ENCODE results near the gene RDM1. TPM values are rescaled to one million over a fixed set of nuclear protein-coding genes. Genes with fewer than 3 reads are reported as not detected.

The RDM1 gene
- total RNA-seq, 4 donors from 2014 or later: not detected

DNA sequence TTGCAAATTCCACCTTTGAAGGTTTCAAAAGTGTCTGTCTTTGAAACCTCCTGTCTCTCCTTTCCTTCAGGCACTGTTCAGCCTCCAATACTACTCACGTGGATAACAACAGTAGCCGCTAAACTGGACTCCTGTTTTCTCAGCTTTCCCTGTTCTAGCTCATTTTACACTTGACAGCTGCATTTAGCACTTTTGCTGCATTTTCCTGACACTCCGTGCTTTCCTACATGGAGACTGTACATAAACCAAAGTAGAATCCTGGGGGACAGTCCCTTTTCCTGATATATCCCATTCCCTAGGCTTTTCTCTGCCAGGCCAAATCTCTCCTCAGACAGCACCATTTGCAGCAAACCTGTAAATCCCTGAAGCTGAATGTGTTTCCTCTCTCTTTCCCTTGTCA lies 54.0 kb downstream of the RDM1 start:
- H3K36me3 ChIP-seq: no peaks in the 10 kb centered on the region
- no peaks in the 10 kb centered on the region for H3K27me3 ChIP-seq
- no peak for DNase-seq (ENCODE audit: low spot score in 2 of 2)
- H3K4me1 ChIP-seq: no peaks in the 10 kb centered on the region
- no peak for TF ChIP-seq EP300 (IDR thresholded peaks at IDR 0.05)
- no peak for TF ChIP-seq CTCF (IDR thresholded peaks at IDR 0.05)
- TF ChIP-seq POLR2AphosphoS5 (IDR thresholded peaks at IDR 0.05): no peak
- no peaks in the 10 kb centered on the region for H3K9me3 ChIP-seq
- 72% methylated on average over 3 of the region's 3 CpGs for WGBS
- no peak overlapping the region for H3K27ac ChIP-seq
- no peak overlapping the region for H3K4me3 ChIP-seq

DNA sequence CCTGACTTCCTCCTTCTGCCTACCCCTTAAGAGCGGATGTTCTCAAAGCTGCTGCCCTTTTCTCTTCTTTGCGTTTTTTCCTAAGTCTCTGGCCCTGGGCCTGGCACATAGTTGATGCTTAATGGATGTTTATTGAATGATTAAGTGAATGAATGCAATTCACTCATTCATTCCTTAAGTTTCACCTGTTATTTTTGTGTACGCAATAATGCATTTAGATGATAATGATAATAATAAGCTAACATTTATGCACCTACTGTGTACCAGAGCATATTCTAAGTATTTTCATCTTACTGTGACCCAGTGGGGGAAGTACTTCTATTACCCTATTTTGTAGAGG lies 54.8 kb downstream of the RDM1 start:
- no peaks in the 10 kb centered on the region for H3K27me3 ChIP-seq
- H3K36me3 ChIP-seq: no peaks in the 10 kb centered on the region
- DNase-seq (ENCODE audit: low spot score in 2 of 2): no peak
- WGBS: 67% methylated on average over 3 of the region's 3 CpGs
- no peaks in the 10 kb centered on the region for H3K4me1 ChIP-seq
- no peaks in the 10 kb centered on the region for H3K9me3 ChIP-seq
- TF ChIP-seq POLR2AphosphoS5 (IDR thresholded peaks at IDR 0.05) (no peak), EP300 (IDR thresholded peaks at IDR 0.05) (no peak), POLR2A (IDR thresholded peaks at IDR 0.05) (no peak), CTCF (IDR thresholded peaks at IDR 0.05) (no peak)
- no peak overlapping the region for H3K27ac ChIP-seq
- H3K4me3 ChIP-seq: no peak overlapping the region

- no peak for TF ChIP-seq EP300 (IDR thresholded peaks at IDR 0.05)
- no peak for TF ChIP-seq CTCF (IDR thresholded peaks at IDR 0.05)
- no peak for TF ChIP-seq POLR2AphosphoS5 (IDR thresholded peaks at IDR 0.05)
- TF ChIP-seq POLR2A (IDR thresholded peaks at IDR 0.05): no peak
- Histone ChIP-seq H3K27me3 (no peaks in the 10 kb centered on the region), H3K36me3 (no peaks in the 10 kb centered on the region), H3K4me1 (no peaks in the 10 kb centered on the region), H3K9me3 (no peaks in the 10 kb centered on the region), H3K4me3 (no peak overlapping the region), H3K27ac (no peak overlapping the region)
- 68% methylated on average over 5 of the region's 5 CpGs for WGBS
- no peak for DNase-seq (ENCODE audit: low spot score in 2 of 2)
Observed at GRCh38 chr17:35875072-35875799, 55.3 kb downstream of the RDM1 start.

- H3K9me3 ChIP-seq: no peaks in the 10 kb centered on the region
- H3K36me3 ChIP-seq: no peaks in the 10 kb centered on the region
- no peak for TF ChIP-seq CTCF (IDR thresholded peaks at IDR 0.05)
- no peak for TF ChIP-seq POLR2AphosphoS5 (IDR thresholded peaks at IDR 0.05)
- no peak for TF ChIP-seq EP300 (IDR thresholded peaks at IDR 0.05)
- TF ChIP-seq POLR2A (IDR thresholded peaks at IDR 0.05): no peak
- no peak overlapping the region for H3K4me3 ChIP-seq
- H3K27ac ChIP-seq: no peak overlapping the region
- DNase-seq (ENCODE audit: low spot score in 2 of 2): no peak
- H3K4me1 ChIP-seq: no peaks in the 10 kb centered on the region
- 95% methylated on average over 12 of the region's 12 CpGs for WGBS
- no peaks in the 10 kb centered on the region for H3K27me3 ChIP-seq
Observed at GRCh38 chr17:35872196-35872980, 58.2 kb downstream of the RDM1 start.

Measured in suprapubic skin (tissue), 4 donors.